GM21360 (cell line): Measurements from ENCODE around the gene ADAMTS16.

Experiments
- ATAC-seq: cut with Tn5 transposase; IDR thresholded peaks from one replicate; pipeline ENCODE4 v1.9.1; 2021; ENCODE audit warnings: mild to moderate bottlenecking, moderate library complexity; ENCODE audit not compliant: unreplicated experiment

The ADAMTS16 gene

DNA sequence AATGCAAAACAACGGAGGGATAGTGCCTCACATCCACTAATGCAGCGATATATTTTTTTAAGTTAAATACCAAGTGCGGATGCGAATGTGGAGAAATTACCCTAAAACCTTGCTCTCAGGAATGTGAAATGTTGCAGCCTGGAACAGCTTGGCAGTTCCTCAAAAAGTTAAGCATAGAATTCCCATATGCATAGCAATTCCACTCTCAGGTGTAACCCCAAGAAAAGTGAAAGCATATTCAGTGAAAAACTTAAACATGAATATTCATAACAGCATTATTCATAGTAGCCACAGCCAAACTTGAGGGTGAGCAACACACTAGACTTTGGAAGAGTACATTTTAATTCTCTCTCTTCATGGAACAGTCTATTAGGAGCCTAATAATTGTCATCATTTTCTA is 199.1 kb downstream of the ADAMTS16 start:
- ATAC-seq = no peak

DNA sequence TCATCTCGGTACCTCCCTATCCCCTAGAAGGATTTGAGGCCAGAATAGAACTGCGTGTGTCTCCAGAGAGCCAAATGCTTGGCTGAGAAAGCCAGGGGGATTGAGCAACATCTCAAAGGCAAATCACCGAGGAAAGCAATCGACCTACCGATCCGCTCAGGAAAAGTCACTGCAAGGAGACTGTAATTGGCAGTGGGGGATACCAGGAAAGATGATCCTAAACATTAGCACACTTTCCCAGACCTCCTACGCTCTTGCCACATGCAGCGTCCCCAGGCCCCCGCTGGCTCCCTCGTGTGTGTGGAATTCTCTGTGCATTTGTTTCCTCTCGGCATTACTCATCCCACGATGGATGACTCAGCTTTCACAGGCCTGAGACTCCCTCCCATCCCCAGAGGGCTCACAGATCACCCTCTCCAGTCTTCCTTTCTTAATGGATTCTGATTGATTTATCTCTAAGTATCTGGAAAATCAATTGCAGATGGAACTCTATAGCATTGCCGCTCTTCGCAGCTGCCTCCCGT is 200.1 kb downstream of the ADAMTS16 start:
- no peak for ATAC-seq

DNA sequence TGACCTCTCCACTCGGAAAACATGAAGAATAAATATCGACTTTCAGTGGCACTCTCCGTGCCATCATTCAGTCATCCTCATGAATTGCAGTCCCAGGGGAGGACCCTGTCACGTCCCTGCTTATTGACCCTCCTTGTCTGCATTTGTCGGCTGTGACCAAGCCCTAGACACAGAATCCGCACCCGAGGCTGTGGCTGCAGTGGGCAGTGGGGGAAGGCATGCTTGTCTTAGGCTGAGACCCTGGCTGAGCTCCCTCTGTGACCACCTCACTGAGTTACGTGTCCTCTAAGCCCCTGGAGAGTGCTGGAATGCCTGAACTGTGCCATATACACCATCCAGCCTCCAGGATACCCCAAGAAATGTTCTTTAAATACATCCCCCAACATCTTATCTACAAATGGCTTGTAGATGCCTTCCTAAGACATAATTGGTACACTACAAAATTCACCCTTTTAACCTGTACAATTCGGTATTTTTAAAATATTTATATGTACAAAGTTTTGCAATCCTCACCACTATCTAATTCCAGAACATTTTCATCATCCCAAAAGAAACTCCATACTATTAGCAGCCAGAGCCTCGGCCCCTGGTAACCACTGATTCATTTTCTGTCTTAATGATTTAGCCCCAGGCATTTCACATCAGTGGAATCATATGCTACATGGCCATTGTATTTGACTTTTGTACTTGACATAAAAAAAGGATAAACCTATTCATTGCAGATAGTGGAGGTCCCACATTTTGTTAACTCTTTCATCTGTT is 201.6 kb downstream of the ADAMTS16 start:
- no peak for ATAC-seq

DNA sequence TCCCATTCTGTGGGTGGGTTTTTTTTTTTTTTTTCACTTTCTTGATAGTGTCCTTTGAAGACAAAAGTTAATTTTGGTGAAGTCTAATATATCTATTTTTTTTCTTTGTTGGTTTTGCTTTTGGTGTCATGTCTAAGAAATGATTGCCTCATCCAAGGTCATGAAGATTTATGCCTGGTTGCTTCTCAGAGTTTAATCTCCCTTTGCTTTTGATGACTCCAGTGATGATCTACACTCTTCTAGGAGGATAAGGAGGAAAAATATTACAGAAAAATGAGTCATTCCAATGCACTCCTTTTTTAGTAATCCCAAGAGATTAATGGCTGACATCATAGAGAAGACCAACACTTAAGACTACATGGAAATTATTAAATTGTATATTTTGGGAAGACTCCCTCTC is 202.7 kb downstream of the ADAMTS16 start:
- no peak for ATAC-seq

DNA sequence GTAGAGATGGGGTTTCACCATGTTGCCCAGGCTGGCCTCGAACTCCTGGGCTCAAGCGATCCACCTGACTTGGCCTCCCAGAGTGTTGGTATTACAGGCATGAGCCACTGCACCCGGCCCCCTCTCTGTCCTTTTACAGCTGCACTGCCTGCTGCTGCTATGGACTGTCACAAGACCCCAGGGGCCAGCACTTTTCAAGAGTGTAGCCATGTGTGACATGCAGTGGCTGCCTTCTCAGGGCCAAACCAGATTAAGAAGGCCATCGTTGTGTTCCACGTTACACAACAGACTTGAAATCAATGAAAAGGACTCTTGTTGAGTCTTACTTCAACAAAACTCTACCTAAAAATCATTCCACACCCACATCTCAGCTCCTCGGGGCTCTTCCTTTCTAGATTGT is 203.4 kb downstream of the ADAMTS16 start:
- ATAC-seq = no peak

DNA sequence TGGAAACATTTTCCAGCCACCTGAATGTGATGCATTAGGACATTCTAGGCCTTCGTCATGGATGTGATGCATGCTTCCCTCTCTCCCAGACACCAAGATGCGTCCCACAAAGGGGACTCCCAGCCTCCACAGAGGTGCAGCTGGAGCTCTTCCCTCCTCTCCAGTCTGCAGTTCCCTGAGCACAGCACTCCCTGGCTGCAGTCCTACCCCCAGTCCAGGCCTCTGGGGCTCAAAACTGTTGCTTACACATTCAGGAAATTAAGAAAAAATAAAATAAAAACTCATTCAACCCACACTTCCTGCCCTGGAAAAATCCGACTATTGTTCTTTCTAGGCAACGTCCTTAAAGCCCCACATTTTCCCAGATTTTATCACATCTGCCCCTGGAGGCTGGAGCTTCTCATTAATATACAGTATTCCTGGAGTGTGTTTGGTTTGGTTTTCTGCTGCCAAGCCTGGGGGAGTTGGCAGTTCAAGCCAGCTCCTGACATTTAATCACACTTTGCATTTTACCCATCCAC is 204.0 kb downstream of the ADAMTS16 start:
- no peak for ATAC-seq

DNA sequence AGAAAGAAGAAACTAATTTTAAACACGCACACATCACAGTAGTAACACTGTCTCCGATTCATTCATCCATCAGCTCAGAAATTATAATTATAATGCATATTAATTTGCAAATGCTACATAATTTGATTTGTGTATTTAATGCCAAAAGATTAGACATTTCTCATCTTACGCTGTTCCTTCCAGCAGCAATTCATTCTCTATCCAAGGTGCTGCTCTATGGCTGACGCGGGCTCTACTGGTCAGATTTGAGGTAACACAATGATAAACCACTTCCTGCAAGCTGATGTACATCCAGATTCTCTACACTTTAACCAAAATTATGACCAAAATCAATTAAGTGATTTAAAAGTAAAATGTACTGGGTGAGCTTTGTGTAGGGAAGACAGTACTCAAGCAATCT is 204.5 kb downstream of the ADAMTS16 start:
- ATAC-seq = no peak

DNA sequence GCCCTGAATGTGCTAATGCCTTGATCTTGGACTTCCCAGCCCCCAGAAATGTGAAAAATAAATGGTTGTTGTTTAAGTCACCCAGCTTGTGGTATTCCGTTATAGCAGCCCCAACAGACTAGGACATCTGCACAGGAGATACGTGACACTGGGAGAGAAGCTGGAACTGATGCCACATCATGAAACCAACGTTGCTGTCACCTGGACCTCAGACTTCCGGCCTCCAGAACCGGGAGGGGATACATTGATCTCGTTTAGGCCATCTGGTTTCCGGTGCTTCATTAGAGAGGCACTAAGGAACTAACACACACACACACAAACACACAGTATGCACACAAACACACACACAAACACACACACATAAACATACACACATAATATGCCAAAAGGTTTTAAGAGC is 207.3 kb downstream of the ADAMTS16 start:
- no peak for ATAC-seq

DNA sequence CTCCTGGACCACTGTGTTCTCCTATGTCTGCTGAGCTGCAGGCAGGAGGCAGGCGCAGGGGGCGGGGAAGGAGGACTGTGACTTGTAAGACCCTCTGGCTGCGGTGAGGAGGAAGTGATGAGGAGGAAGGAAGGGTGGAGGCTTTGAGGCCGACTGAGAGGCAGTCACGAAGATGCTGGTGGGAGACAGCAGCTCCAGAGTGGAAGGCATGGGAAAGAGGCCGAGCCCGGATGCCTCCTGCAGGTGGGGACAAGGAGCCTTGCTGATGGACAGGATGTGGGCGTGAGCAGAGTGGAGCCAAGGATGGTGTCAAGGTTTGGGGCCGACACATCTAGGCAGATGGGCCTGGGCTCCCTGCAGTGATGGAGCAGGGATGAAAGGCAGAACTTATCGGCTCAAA is 208.0 kb downstream of the ADAMTS16 start:
- ATAC-seq = no peak

DNA sequence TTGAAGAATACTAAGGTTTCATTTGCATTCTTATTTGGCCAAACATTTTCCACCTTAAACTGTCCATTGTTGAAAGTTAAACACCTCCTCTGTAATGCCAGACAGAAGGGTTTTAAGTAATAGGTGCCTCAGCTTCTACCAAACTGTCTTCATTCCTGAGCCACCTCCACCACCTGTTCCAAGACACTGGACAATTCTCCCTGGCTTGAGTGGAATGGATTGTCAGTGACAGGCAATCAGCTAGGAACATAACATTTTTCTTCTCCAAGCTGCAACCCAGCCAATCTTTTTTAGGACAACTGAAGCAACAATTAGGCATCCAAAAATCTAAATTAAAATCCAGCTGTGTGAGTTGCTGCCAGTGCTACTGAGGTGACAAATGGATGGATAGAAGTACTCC is 208.4 kb downstream of the ADAMTS16 start:
- ATAC-seq = no peak

DNA sequence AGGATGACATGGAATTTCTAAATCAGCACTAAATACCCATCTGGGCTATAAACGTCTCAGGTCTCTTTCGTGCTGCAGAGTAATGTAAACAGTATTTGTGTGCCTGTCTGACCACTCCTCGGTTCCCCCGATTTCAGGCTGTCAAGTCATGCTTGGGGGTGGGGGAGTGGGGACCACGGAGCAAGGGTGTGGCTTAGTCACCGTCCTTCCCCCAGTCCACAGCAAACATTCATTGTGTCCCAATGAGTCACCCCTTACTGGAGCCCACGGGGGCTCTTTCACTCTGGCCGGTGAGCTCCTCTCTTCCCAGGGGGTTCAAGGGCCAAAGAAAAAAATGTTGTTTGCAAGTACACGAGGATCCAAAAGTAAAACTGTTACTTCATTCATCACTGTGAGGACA is 210.0 kb downstream of the ADAMTS16 start:
- ATAC-seq = no peak

DNA sequence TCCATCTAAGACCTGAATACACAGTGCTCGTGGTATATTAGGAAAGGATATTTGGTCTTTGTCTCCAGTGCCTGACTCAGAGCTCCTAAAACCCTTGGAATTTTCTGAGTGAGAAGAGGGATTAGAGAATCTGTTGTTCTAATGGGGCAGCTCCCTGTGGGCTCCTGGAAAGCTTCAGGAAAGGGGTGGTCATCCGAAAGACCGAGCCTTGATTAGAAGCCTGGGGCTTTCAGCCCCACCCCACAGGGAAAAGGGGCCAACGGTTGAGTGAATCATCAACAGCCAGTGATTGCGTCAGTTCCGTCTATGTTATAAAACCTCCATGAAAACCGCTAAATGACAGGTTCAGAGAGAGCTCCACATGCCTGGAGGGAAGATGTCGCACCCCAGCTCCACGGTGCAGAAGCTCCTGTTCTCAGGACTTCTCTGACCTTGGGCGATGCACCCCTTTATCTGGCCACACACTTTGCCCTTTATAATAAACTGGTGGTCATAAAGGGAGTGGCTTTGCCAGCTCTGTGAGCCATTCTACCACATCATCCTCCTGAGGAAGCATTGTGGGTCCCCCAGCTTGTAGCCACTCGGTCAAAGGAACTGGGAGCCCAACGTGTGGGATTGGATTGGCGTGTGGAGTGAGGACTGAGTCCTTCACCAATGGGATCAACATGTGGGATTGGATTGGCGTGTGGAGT is 211.3 kb downstream of the ADAMTS16 start:
- no peak for ATAC-seq

DNA sequence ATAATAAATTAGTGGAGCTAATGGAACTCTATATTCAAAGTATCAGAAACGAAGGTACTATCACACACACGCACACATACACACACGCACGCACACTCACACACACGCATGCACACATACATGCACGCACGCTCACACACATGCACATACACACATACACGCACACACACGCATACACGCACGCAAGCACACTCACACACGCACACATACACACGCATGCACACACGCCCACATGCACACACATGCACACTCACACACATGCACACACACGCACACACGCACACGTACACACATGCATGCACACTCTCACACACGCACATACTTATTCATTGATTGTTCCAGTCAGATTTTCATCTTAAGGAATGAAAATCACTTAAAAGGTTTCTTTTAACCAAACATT is 212.5 kb downstream of the ADAMTS16 start:
- ATAC-seq = no peak

DNA sequence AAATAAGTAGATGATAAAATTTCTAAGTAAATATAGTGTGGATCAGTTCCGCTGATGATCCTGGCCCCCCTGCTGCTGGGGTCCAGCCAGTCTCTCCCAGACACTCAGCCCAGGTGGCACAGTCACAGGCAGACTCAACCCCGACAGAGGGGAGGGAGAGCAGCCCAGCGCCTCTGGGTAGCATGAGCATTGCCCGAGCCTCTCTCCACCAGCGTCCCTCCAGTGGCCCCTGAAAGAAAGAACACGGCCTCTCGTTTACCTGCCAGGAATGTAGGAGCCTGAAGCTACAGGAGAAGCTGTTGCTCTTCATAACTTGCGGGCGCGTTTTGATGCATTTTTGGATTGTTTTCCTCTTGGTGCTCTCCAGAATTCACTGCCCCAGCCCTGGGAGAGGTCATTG is 213.6 kb downstream of the ADAMTS16 start:
- no peak for ATAC-seq

DNA sequence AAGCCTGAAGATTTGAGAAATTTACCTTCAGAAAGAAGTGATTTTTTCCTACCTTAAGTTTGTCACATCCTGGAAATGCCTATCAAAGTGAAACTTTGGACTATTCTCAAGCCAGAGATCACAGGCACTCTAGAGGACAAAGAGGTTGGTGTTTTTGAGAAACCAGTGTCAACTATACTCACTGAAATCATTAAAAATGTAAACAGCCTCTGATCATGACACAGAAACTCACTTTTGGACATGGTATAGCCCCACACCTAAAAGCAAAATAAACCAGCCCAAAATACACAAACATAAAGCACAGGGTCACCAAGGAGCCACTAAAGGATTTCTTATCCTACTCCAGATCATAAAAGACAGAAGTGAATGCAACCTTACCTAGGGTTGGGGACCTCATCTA is 216.6 kb downstream of the ADAMTS16 start:
- no peak for ATAC-seq

DNA sequence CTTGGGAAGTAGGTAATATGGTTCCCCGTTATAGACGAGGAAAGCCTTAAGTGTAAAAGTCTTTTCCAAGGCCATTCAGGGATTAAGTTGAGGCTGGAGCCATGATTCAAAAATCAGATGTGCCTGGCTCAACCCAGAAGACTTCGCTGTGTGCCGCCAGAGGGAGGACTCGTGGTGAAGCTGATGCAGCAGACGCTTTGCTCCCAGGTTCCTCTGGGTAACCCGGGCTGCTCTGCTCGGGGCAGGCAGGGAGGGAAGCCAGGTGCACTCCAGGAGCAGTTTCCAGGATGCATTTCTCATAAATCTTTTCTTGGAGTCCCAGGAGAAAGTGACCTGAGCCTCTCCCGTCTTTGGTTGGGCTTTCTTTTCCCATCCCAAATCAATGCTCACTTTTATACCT is 219.5 kb downstream of the ADAMTS16 start:
- ATAC-seq = no peak

DNA sequence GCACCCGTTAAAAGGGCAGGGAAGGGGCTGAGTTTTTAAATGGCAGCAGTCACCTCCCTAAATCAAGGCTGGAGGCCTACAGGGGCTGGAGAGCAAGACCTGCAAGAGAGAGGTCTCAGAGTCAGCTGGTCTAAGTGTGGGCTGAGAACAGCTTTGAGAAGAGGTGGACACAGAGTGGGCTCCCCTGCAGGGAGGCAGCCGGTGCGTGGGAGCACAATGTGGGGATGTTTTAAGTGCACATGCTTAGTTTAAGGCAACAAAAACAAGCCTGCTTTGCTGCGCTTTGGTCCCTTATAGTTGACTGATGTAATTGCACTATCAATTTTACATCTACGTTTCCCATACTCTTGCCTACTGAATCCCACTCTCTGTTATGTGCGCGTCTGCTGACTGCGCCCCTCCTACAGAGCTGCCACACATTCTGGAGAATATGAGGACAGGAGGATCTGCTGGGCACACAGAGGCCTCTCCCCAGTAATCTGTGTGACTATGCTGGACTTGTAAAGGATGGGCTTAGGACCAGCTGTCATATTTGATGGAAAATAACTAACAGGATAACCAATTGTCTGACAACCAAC is 220.3 kb downstream of the ADAMTS16 start:
- no peak for ATAC-seq

DNA sequence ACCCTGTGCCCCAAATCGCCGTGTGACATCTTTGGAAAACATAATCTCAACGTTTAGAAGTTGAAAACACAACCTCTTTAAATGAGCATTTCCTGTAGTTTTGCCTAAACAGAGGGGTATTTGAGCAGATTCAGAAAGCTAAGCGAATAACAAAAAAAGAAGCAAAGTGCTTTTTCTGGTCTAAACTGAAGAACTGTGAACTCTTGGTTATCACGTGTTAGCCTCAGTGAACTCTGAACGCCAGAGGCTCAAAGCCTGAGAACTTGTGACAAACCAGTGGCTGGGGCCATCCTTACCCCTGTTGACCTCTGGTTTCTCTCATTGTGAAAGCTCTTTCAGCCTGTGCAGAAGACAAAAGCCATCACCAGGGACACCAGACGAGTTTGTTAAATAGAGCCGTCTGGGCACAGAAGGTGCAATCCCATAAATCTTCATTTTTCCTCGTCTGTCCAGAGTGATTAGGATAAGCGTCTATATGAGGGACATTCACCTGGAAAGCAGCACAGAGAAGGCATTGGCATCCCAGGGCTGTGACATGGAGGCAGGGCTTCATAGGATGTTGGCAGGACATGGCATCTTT is 220.9 kb downstream of the ADAMTS16 start:
- no peak for ATAC-seq

DNA sequence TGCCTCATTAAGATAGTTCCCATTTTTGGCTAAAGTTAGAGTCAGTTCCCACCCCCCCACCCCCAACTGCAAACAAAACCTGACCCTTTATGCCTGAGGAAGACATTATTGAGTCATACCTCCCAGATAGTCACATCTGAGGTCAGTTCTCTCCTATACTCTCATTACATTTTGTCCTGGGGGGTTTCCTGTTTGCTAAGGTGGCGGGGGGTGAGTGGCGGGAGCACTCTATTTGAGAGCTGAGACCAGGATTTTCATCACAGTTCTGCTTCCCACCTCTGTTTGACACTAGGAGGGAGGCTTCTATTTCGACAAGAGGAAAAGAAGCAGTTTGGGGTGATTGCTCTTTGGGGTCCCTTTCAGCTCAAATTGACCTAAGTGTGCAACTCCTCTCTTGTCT is 222.9 kb downstream of the ADAMTS16 start:
- no peak for ATAC-seq

DNA sequence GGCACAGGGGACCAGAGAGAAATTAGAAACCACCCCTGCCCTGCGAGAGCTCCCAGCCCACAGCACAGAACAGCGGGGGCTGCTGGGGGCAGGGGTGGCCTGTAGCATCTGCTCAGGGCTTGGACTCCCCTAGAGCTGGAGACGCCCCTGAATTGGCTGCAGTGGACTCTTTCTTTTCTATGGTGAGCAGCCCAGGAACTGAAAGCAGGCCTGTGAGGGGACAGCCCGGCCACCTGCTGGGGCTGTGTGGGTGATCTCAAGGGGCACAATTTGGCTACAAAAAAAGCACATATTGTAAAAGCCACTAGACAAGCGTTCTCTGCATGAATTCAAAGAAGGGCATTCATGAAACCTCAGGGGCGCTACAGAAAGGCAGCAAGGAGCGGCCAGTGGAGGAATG is 224.8 kb downstream of the ADAMTS16 start:
- ATAC-seq = peak; percentile 68

DNA sequence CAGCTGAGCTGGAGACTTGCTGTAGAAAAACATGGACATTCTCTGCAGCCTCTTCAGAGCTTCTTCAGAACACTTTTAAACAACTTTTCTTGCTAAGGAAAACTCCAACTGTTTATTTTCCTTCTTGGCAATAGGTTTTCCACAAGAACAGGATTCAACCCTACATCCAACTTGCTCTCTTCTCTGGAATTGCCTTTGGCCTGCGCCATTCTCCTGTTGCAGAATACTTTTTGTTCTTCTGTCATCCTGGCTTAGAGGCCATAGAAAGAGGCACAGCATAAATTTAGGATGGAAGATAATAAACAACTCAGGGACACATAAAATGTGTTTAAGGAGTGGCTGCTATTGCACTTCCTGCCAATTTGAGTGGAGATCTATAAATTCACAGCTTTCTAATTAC is 227.6 kb downstream of the ADAMTS16 start:
- ATAC-seq = no peak
